K562 treated with DMSO at 1 percent for 12 hours (cell line): ENCODE data around the gene GUCY2D. TPM values are rescaled to one million over a fixed set of nuclear protein-coding genes. Genes with fewer than 3 reads are reported as not detected.

Source experiments
- total RNA-seq: library from RNA; unstranded; fragments of 300-600 nt; gene quantifications from 2 replicates; pipeline ENCODE4 v1.2.3, GENCODE V29; 2022; ENCODE audit not compliant: insufficient read depth

Gene GUCY2D
- total RNA-seq: not detected in 2 replicates

DNA sequence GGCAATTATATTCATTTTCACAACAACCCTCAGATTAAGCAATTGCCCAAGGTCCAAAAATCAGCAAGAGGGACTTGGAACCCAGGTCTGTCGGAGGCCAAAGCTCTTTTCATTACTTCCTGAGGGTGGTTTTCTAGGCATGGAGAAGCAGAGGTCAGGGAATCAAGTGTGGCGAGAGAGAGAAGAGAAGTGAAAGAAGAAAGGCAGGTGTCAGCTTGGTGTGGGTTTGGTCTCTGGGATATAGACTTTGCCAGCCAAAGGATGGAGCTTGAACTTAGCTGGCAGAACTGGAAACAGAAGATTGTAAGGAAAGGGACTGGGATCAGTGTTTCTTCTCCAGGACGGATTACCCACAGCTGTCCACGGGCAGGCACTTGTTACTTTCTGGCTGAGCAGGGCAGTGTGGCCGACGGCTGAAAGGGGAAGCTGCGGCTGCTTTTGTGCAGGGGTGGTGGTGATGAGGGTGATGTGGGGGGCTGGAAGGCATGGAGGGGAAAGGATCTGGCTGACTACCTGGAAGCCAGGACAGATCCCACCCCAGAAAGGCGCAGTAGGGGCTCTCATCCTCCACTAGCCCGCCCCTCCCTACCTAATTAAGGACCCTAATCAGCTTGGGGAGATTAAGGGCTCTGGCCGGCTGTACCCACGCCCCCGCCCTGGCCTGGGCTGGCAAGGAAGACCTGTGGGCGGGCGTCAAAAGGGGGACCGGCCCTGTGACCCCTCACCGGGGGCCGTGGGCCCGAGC, at the start of gene GUCY2D:
Gene GUCY2D (plus strand): TSS at position 640 of the 745 bp plus-strand sequence. CDS start 433 bp downstream, outside the sequence.

GRCh38 chr17:8038954-8039610, 36.7 kb downstream of the GUCY2D start, which contains the start of gene ALOX15B:
Gene ALOX15B, plus strand, starts transcription at chr17:8039059. Its CDS starts 97 bp downstream, at chr17:8039156.

Other genes starting within 250 kb of the GUCY2D start
- gene KDM6B, start 168.4 kb upstream of the GUCY2D start, total RNA-seq: 4.7 and 22.0 TPM in 2 replicates
- 2.8 TPM in 1 of 2 replicates, not detected in the other for gene TMEM88, start 147.5 kb upstream of the GUCY2D start, total RNA-seq
- gene NAA38, start 145.1 kb upstream of the GUCY2D start, total RNA-seq: 49.9 and 82.9 TPM in 2 replicates
- 0.70 and 2.5 TPM in 2 replicates for gene CYB5D1, start 144.6 kb upstream of the GUCY2D start, total RNA-seq
- gene CHD3, start 113.8 kb upstream of the GUCY2D start, total RNA-seq: 12.4 and 22.4 TPM in 2 replicates
- 0.31 and 1.5 TPM in 2 replicates for gene RNF227, start 86.3 kb upstream of the GUCY2D start, total RNA-seq
- gene KCNAB3, start 72.8 kb upstream of the GUCY2D start, total RNA-seq: 1.4 and 2.1 TPM in 2 replicates
- 125 and 136 TPM in 2 replicates for gene TRAPPC1, start 70.7 kb upstream of the GUCY2D start, total RNA-seq
- gene CNTROB, start 70.4 kb upstream of the GUCY2D start, total RNA-seq: 21.9 and 37.3 TPM in 2 replicates
- gene ALOX15B, start 36.4 kb downstream of the GUCY2D start, total RNA-seq: not detected in 2 replicates
- gene ALOX12B, start 85.1 kb downstream of the GUCY2D start, total RNA-seq: not detected in 2 replicates
- not detected in 2 replicates for gene ALOXE3, start 115.9 kb downstream of the GUCY2D start, total RNA-seq
- gene HES7, start 121.5 kb downstream of the GUCY2D start, total RNA-seq: 1.6 TPM in 1 of 2 replicates, not detected in the other
- gene PER1, start 149.8 kb downstream of the GUCY2D start, total RNA-seq: 3.3 and 6.1 TPM in 2 replicates
- gene VAMP2, start 160.3 kb downstream of the GUCY2D start, total RNA-seq: 23.8 and 39.3 TPM in 2 replicates
- 17.1 and 17.9 TPM in 2 replicates for gene TMEM107, start 173.8 kb downstream of the GUCY2D start, total RNA-seq
- 11.4 and 14.8 TPM in 2 replicates for gene BORCS6, start 187.6 kb downstream of the GUCY2D start, total RNA-seq
- 179 TPM in 2 replicates for gene AURKB, start 208.0 kb downstream of the GUCY2D start, total RNA-seq
- gene CTC1, start 245.4 kb downstream of the GUCY2D start, total RNA-seq: 3.2 and 9.1 TPM in 2 replicates
- 4.5 and 9.7 TPM in 2 replicates for gene PFAS, start 246.7 kb downstream of the GUCY2D start, total RNA-seq